Activated naive CD4-positive, alpha-beta T cell treated with anti-CD3 and anti-CD28 coated beads for 36 hours (primary cell): ENCODE measurements around the gene SNX32. TPM values are rescaled to one million over a fixed set of nuclear protein-coding genes. Genes with fewer than 3 reads are reported as not detected.

Source experiments
- CTCF ChIA-PET: fragments of 350-600 bp; sonication (Branson Sonifier 250); formaldehyde crosslinking; loops from one replicate; lab custom pipeline; 2021; ENCODE audit warnings: antibody characterized with exemption; lab: Charles Lee
- DNase-seq: peaks from one replicate; pipeline ENCODE4 v3.0.0-alpha.2; 2020
- H3K27ac Mint-ChIP-seq: one replicate; pipeline ENCODE4 v1.8.0; 2021; ENCODE audit warnings: mild to moderate bottlenecking, mixed read lengths
- H3K27me3 Mint-ChIP-seq: one replicate; pipeline ENCODE4 v1.8.0; 2021; ENCODE audit warnings: low read depth, mixed read lengths
- H3K36me3 Mint-ChIP-seq: one replicate; pipeline ENCODE4 v1.8.0; 2021; ENCODE audit warnings: low read depth, mixed read lengths
- H3K4me1 Mint-ChIP-seq: one replicate; pipeline ENCODE4 v1.8.0; 2021; ENCODE audit warnings: low read depth, mixed read lengths
- H3K4me3 Mint-ChIP-seq: one replicate; pipeline ENCODE4 v1.8.0; 2021; ENCODE audit warnings: mild to moderate bottlenecking, moderate library complexity, mixed read lengths
- H3K9me3 Mint-ChIP-seq: one replicate; pipeline ENCODE4 v1.8.0; 2021; ENCODE audit warnings: mixed read lengths
- intact Hi-C: fragments of 100-400 bp; cut with micrococcal nuclease; formaldehyde crosslinking; loops from one replicate; pipeline ENCODE4 v1.15.1; 2023
- total RNA-seq, 2 experiments: library from RNA; stranded (reverse); gene quantifications; one replicate each; pipeline ENCODE4 v1.2.3, GENCODE V29; 2021

The SNX32 gene
- total RNA-seq: 1 to 10 TPM; 1.5 to 2.0 TPM

DNA sequence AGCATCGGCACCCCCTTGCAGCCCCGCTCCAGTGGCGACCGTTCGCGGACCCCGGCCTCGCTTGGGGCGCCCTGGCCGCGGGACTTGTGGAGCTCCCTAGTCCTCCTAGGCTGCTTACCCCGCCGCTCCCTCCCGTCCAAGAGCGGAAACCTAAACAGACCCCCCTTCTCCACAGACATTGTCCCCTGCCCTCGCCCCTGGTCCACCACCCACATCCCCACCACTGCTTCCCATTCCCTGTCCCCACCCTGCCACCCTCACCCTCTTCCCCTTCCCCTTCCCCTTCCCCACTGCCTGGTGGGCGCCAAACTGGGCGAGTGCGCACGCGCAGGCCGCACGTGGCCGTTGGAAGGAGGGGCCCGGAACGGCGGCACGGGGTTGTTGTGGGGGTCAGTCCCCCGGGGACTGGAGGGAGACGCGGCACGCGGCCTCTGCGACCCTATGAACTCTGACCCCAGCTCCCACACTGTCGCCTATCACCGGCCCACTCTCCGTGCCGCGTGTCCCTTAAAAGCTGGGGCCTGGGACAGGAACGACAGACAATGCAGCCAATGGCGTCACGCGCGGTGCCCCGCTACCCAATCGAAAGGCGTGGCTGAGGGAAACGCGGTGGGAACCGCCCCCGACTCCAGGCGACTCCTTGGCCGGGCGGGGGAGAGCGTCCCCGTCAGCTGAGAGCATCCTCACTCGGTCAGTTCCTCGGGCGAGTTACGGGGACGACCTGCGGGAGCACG is at the start of gene SNX32:
Gene SNX32, plus strand, starts transcription at position 667 of the 734 bp plus-strand sequence. CDS start 103 bp downstream, outside the sequence.
- peaks cover 22% of the 10 kb centered on the region for H3K4me1 Mint-ChIP-seq
- CTCF ChIA-PET: interaction anchor here (0.7 to 3.5 kb wide), 10 partner anchors 18 to 422 kb away, joined by 3 to 16 read pairs (median 6); partner anchors contain the start of genes KAT5 and MUS81
- DNase-seq: peak; percentile 97
- H3K9me3 Mint-ChIP-seq: no peaks in the 10 kb centered on the region
- intact Hi-C loops: loop anchor here (1.0 kb wide), 2 partner anchors 15 to 25 kb away; partner anchors contain the start of gene CFL1
- H3K27ac Mint-ChIP-seq: no peak within 1 kb of the TSS
- no peak within 1 kb of the TSS for H3K4me3 Mint-ChIP-seq
- H3K36me3 Mint-ChIP-seq: peaks cover 2% of the 10 kb centered on the region
- H3K27me3 Mint-ChIP-seq: no peaks in the 10 kb centered on the region

DNA sequence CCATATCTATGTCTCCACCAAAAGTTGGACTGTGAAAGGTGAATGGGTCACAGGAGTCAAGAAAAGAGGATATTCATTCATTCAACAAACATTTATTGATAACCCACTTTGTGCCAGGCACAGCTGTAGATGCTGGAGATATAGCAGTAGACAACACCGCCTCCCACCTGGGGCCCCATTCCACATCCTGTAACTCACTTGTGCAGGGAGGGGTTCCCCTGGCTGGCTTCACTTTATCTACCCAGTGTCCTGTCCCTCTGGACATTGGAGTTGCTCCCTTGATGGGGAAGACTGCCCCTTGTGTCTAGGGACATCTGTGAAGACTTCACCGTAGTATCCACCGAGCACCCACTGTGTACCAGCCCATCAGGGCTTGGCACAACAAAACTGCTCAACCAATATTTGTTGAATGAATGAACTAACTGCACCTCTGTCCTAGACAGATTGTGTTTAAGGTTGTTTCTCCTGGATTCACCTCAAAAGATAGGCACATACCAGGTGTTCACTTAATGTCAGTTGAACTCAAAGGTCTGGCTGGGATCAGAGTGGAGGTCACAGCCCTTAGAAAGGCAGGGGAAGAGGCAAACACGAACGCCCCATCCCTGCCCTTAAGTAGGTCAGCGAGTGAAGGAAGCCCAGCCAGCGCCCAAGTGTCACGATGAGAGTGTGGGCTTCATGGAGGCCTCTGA is 48.3 kb upstream of the SNX32 start:
- CTCF ChIA-PET: interaction anchor here (0.6 to 1.9 kb wide), 7 partner anchors 15 to 119 kb away, joined by 3 to 8 read pairs (median 3); partner anchors contain the start of genes KAT5 and MUS81
- Mint-ChIP-seq H3K4me1 (peaks cover 16% of the 10 kb centered on the region), H3K27ac (no peak overlapping the region), H3K9me3 (no peaks in the 10 kb centered on the region), H3K4me3 (no peak overlapping the region), H3K27me3 (peaks cover 34% of the 10 kb centered on the region), H3K36me3 (no peaks in the 10 kb centered on the region)
- peak; percentile 35 for DNase-seq
- intact Hi-C loops: no loop called here

DNA sequence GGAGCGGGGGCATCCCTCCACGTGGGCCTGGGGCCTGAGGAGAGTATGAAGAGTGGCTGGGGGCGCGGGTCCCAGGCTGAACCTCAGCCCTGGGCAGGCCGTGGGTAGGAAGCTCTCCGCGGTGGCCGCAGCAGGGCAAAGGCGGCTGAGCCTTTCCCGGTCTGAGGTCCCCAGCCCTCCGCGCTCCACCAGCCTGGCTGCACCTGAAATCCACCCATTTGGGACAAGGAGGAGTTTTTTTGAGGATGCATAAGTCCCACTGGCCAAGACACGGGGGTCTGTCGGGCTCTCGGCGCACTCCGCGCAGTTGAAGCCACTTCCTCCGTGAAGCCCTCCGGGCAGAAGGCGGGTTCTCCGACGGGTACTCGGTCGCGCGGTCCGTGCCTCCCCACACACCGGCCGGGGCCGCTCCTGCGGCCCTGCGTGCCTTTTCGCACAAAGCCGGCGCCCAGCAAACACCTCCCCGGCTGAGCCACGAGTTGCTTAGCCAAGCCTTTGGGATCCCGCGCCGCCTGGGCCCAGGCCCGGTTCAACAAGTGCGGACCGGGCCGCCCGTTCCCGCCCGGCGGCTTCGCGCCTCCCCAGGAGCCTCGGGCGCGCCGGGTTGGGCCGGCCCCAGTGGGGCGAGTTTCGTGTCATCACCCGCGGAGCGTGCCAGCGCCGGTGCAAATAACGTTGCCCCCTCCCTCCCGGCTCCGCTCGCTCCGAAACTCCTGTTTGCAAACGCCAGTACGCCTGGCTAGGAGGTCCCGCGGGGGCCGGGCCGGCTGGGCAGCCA is 47.6 kb upstream of the SNX32 start:
- CTCF ChIA-PET: no interaction called here
- no peaks in the 10 kb centered on the region for H3K36me3 Mint-ChIP-seq

GRCh38 chr11:65786786-65787636 is 46.8 kb upstream of the SNX32 start, which contains the start of gene OVOL1:
Gene OVOL1, plus strand, starts transcription at chr11:65787063. Its CDS starts 311 bp downstream, at chr11:65787374.
- intact Hi-C loops: no loop called here
- Mint-ChIP-seq H3K36me3 (no peaks in the 10 kb centered on the region), H3K4me3 (peak within 1 kb of the TSS; percentile 54), H3K4me1 (peaks cover 16% of the 10 kb centered on the region), H3K27me3 (peaks cover 38% of the 10 kb centered on the region), H3K27ac (no peak within 1 kb of the TSS), H3K9me3 (no peaks in the 10 kb centered on the region)
- CTCF ChIA-PET: interaction anchor here (1.0 kb wide), 1 partner anchor 30 kb away, joined by 3 read pairs; no protein-coding TSS in a partner anchor
- DNase-seq: no peak

More for the DNA sequence above, 47.6 kb upstream of the SNX32 start:
- no peak overlapping the region for H3K27ac Mint-ChIP-seq
- H3K4me1 Mint-ChIP-seq: peaks cover 16% of the 10 kb centered on the region
- intact Hi-C loops: no loop called here
- peaks cover 38% of the 10 kb centered on the region for H3K27me3 Mint-ChIP-seq
- no peak overlapping the region for H3K4me3 Mint-ChIP-seq
- no peaks in the 10 kb centered on the region for H3K9me3 Mint-ChIP-seq
- no peak for DNase-seq

DNA sequence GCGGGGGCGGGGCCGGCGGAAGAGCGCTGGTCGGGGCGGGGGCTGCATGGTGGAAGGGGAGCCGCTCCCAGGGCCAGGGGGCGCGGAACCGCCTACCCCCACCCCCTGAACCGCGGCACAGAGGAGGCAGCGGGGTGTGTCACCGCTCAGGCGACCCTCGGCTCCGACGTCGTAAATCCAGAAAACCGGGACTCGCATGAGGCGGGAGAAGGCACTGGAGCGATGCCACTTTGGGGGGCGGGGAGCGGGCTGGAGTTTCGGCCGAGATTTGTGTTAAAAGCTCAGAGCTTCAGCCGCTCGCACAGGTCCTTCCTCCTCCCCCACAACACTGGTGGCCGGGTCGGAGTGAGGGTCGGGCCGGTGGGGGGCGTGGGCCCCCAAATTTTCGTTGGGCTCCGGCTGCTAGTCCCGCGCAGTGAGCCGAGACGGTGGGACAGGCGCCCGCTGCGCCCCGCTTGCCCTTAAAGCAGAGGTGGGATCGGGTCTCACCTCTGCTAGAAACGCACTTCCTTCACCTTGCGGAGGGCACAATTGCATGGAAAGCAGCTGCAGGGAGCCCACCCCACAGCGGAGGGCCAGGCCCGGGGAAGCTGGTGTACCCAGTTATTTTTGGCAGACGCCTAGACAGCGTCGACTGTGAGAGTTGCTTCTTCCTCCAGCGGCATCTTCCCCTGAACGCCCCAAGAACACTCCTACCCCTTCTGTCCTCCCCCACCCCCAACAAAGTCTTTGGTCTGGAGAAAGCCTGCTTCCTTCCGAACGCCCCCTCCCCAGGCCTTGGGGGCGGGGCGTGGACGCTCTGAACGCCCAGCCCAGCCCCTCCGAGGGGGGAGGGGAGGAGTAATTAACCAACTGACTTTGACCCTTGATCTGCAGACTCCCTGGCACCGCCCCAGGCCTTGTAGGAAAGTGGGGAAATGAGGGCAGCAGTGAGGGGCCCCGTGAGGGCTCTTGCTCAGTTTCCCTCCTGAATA is 45.8 kb upstream of the SNX32 start:
- Mint-ChIP-seq H3K9me3 (no peaks in the 10 kb centered on the region), H3K36me3 (no peaks in the 10 kb centered on the region), H3K4me3 (peak overlapping the region; percentile 54), H3K27ac (no peak overlapping the region), H3K4me1 (peaks cover 16% of the 10 kb centered on the region), H3K27me3 (peaks cover 38% of the 10 kb centered on the region)
- intact Hi-C loops: no loop called here
- CTCF ChIA-PET: interaction anchor here (0.6 to 1.5 kb wide), 4 partner anchors 9 to 31 kb away, joined by 3 to 4 read pairs (median 3); no protein-coding TSS in a partner anchor
- DNase-seq: no peak

DNA sequence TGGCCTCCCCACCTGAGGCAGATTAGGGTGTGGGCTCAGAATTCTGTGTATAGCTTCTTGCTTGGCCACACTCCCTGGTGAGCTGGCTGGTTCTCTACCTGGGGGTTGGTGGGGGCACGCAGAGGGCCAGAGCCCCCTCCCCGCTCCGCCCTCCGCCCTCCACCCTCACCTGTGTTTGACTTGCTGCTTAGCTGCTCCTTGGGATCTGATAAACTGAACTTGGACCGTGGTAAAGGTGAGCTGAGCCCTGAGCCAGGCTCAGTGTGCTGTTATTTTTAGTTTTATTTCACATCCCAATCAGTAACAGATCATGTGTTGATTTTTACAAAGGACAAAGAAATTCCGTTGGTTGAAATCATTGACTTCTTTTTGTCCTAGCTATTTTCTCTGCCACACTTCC is 44.9 kb upstream of the SNX32 start:
- intact Hi-C loops: no loop called here

GRCh38 chr11:65789230-65790103 is 44.3 kb upstream of the SNX32 start:
- CTCF ChIA-PET: interaction anchor here (0.5 to 3.6 kb wide), 4 partner anchors 9 to 95 kb away, joined by 3 to 33 read pairs (median 4); partner anchors contain the start of gene AP5B1
- intact Hi-C loops: no loop called here
- H3K27me3 Mint-ChIP-seq: peaks cover 38% of the 10 kb centered on the region

More for the DNA sequence above, 44.9 kb upstream of the SNX32 start:
- Mint-ChIP-seq H3K4me1 (peaks cover 16% of the 10 kb centered on the region), H3K9me3 (no peaks in the 10 kb centered on the region), H3K27ac (no peak overlapping the region), H3K36me3 (no peaks in the 10 kb centered on the region), H3K27me3 (peaks cover 38% of the 10 kb centered on the region), H3K4me3 (no peak overlapping the region)
- DNase-seq: no peak
- CTCF ChIA-PET: interaction anchor here (0.6 to 1.5 kb wide), 3 partner anchors 9 to 30 kb away, joined by 3 to 4 read pairs (median 3); no protein-coding TSS in a partner anchor

DNA sequence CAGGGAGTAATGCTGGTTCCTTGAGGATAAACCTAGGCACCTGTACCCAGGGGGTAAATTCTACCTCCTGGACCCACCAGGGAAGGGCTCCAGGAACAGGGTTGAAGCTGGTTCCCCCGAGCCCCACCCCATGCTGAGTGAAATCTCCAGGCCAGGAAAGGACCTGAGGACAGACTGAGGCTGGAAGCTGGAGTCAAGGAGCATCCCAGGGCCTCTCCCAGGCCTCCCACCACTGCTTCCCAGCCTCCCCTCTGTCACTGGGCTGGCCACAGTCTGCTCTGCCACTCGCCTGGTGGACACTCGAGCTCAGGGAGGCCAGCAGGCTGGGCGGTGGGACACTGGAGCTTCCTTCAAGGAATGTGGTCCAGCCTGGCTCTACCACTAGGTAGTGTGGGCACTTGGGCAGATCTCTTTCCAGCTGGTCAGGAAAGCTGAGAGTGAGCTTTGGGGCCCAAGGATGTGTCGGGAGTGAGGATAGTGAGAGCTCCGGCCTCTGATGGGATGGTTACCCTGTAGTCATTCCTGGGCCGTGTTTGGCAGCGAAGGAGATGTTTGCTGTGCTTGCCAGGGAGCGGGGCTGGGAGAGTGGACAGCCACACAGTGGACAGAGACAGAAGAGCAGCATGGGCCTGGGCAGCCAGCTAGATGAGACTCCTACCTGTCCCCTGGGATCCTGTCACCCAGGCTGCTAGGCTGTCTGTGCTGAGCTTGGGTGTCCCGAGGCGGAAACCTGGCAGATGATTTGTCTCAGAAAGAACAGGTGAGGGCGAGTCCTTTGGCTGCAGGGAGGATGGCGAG is 43.5 kb upstream of the SNX32 start:
- Mint-ChIP-seq H3K9me3 (no peaks in the 10 kb centered on the region), H3K27ac (no peak overlapping the region), H3K36me3 (no peaks in the 10 kb centered on the region), H3K4me1 (peaks cover 16% of the 10 kb centered on the region), H3K4me3 (no peak overlapping the region), H3K27me3 (peaks cover 38% of the 10 kb centered on the region)
- CTCF ChIA-PET: interaction anchor here (0.5 to 3.6 kb wide), 2 partner anchors 10 to 95 kb away, joined by 3 to 33 read pairs; partner anchors contain the start of gene AP5B1
- intact Hi-C loops: no loop called here
- DNase-seq: no peak

More at GRCh38 chr11:65789230-65790103, 44.3 kb upstream of the SNX32 start:
- Mint-ChIP-seq H3K4me3 (no peak overlapping the region), H3K9me3 (no peaks in the 10 kb centered on the region), H3K27ac (no peak overlapping the region), H3K4me1 (peaks cover 16% of the 10 kb centered on the region), H3K36me3 (no peaks in the 10 kb centered on the region)
- no peak for DNase-seq
